H9 (cell line): ENCODE measurements around the gene DENND5B. TPM values are rescaled to one million over a fixed set of nuclear protein-coding genes. Genes with fewer than 3 reads are reported as not detected.
A peak's percentile ranks its signal among the peaks of the same experiment; 100 is the strongest.

Experiments used
- DNase-seq: peaks from one replicate; pipeline ENCODE4 v3.0.0-alpha.2; 2017
- H2AFZ ChIP-seq: one replicate; pipeline ENCODE4 v1.6.1; 2013; ENCODE audit warnings: mild to moderate bottlenecking, low read length, control low read depth, moderate library complexity
- H2AK5ac ChIP-seq: 2 replicates; pipeline ENCODE4 v1.6.1; 2013; ENCODE audit warnings: low read length, control low read depth, mixed read lengths; ENCODE audit not compliant: insufficient read length
- H2BK120ac ChIP-seq: one replicate; pipeline ENCODE4 v1.6.1; 2013; ENCODE audit warnings: low read depth, mild to moderate bottlenecking, low read length, control low read depth, inconsistent platforms; ENCODE audit not compliant: poor library complexity, severe bottlenecking
- H2BK12ac ChIP-seq: 2 replicates; pipeline ENCODE4 v1.6.1; 2013; ENCODE audit warnings: low read length, control low read depth, mixed read lengths, low read depth; ENCODE audit not compliant: insufficient read length
- H2BK15ac ChIP-seq: 2 replicates; pipeline ENCODE4 v1.6.1; 2013; ENCODE audit warnings: low read depth, low read length, control low read depth
- H2BK20ac ChIP-seq: one replicate; pipeline ENCODE4 v1.6.1; 2013; ENCODE audit warnings: low read depth, mild to moderate bottlenecking, low read length, control low read depth, inconsistent platforms; ENCODE audit not compliant: poor library complexity, severe bottlenecking
- H2BK5ac ChIP-seq: 2 replicates; pipeline ENCODE4 v1.6.1; 2013; ENCODE audit warnings: low read length, control low read depth, mixed read lengths; ENCODE audit not compliant: insufficient read length
- H3K14ac ChIP-seq: 2 replicates; pipeline ENCODE4 v1.6.1; 2013; ENCODE audit warnings: low read length, control low read depth; ENCODE audit not compliant: insufficient read depth
- H3K18ac ChIP-seq: 2 replicates; pipeline ENCODE4 v1.6.1; 2013; ENCODE audit warnings: low read depth, mild to moderate bottlenecking, mixed read lengths, low read length, control low read depth; ENCODE audit not compliant: insufficient read length
- H3K23ac ChIP-seq: 2 replicates; pipeline ENCODE4 v1.6.1; 2013; ENCODE audit warnings: low read length, control low read depth, mixed read lengths, low read depth; ENCODE audit not compliant: insufficient read length
- H3K23me2 ChIP-seq: 2 replicates; pipeline ENCODE4 v1.6.1; 2013; ENCODE audit warnings: low read depth, mild to moderate bottlenecking, mixed read lengths, low read length, control low read depth; ENCODE audit not compliant: insufficient read length, poor library complexity, severe bottlenecking
- H3K27ac ChIP-seq: 2 replicates; pipeline ENCODE4 v1.5.1; 2013; ENCODE audit warnings: low read length, control low read depth, mixed read lengths, low read depth; ENCODE audit not compliant: insufficient read length
- H3K27me3 ChIP-seq: 2 replicates; pipeline ENCODE4 v1.6.1; 2013; ENCODE audit warnings: low read length, control low read depth, inconsistent platforms; ENCODE audit not compliant: insufficient read depth
- H3K4ac ChIP-seq: 2 replicates; pipeline ENCODE4 v1.6.1; 2013; ENCODE audit warnings: low read depth, mild to moderate bottlenecking, control low read depth, inconsistent platforms, low read length, moderate library complexity
- H3K4me1 ChIP-seq: 2 replicates; pipeline ENCODE4 v1.6.1; 2013; ENCODE audit warnings: low read length, control low read depth, inconsistent platforms; ENCODE audit not compliant: insufficient read depth
- H3K4me2 ChIP-seq: 2 replicates; pipeline ENCODE4 v1.6.1; 2013; ENCODE audit warnings: low read length, control low read depth, mixed read lengths; ENCODE audit not compliant: insufficient read length, insufficient read depth
- H3K56ac ChIP-seq: 2 replicates; pipeline ENCODE4 v1.6.1; 2013; ENCODE audit warnings: low read depth, mild to moderate bottlenecking, mixed read lengths, low read length, control low read depth; ENCODE audit not compliant: insufficient read length
- H3K79me1 ChIP-seq: 2 replicates; pipeline ENCODE4 v1.6.1; 2013; ENCODE audit warnings: low read depth, mild to moderate bottlenecking, moderate library complexity, low read length, control low read depth, inconsistent platforms; ENCODE audit not compliant: insufficient read depth, poor library complexity, severe bottlenecking
- H3K79me2 ChIP-seq: 2 replicates; pipeline ENCODE4 v1.6.1; 2013; ENCODE audit warnings: low read length, control low read depth, inconsistent platforms; ENCODE audit not compliant: insufficient read depth
- H3K9ac ChIP-seq: 2 replicates; pipeline ENCODE4 v1.6.1; 2013; ENCODE audit warnings: low read length, control low read depth, mixed read lengths; ENCODE audit not compliant: insufficient read length; ENCODE audit errors: extremely low read depth
- H3K9me3 ChIP-seq: one replicate; pipeline ENCODE4 v1.6.1; 2013; ENCODE audit warnings: low read depth, low read length, inconsistent platforms; ENCODE audit not compliant: control insufficient read depth
- H3T11ph ChIP-seq: one replicate; pipeline ENCODE4 v1.6.1; 2013; ENCODE audit warnings: mild to moderate bottlenecking, low read length, control low read depth, inconsistent platforms
- H4K20me1 ChIP-seq: one replicate; pipeline ENCODE4 v1.6.1; 2013; ENCODE audit not compliant: control insufficient read depth, insufficient read length, insufficient read depth
- H4K5ac ChIP-seq: 2 replicates; pipeline ENCODE4 v1.6.1; 2013; ENCODE audit warnings: low read depth, mild to moderate bottlenecking, mixed read lengths, low read length, control low read depth; ENCODE audit not compliant: insufficient read length
- H4K8ac ChIP-seq: replicated peaks from 2 replicates; pipeline ENCODE4 v1.6.1; 2013; ENCODE audit warnings: low read length, control low read depth, mixed read lengths, low read depth; ENCODE audit not compliant: insufficient read length
- H4K91ac ChIP-seq: 2 replicates; pipeline ENCODE4 v1.6.1; 2013; ENCODE audit warnings: low read depth, mild to moderate bottlenecking, moderate library complexity, mixed read lengths, low read length, control low read depth; ENCODE audit not compliant: insufficient read length
- H3K27ac Mint-ChIP-seq, 3 experiments: 2 replicates in 2 of 3; 3 replicates in 1 of 3; pipeline ENCODE4 v1.8.0; 2020 to 2021; ENCODE audit warnings: mixed read lengths in 3 of 3, mild to moderate bottlenecking in 1 of 3, moderate library complexity in 1 of 3
- H3K27me3 Mint-ChIP-seq: 2 replicates; pipeline ENCODE4 v1.8.0; 2021; ENCODE audit warnings: low read depth, mild to moderate bottlenecking, moderate library complexity, mixed read lengths
- H3K36me3 Mint-ChIP-seq, 3 experiments: 2 replicates in 2 of 3; 3 replicates in 1 of 3; pipeline ENCODE4 v1.8.0; 2020 to 2021; ENCODE audit warnings: low read depth in 3 of 3, mixed read lengths in 3 of 3; ENCODE audit not compliant: insufficient read depth in 1 of 3
- H3K4me1 Mint-ChIP-seq, 2 experiments: 2 replicates each; pipeline ENCODE4 v1.8.0; 2020; ENCODE audit warnings: mixed read lengths in 2 of 2
- H3K4me3 Mint-ChIP-seq, 2 experiments: 2 replicates in 1 of 2; 3 replicates in 1 of 2; pipeline ENCODE4 v1.8.0; 2020 to 2021; ENCODE audit warnings: mild to moderate bottlenecking in 2 of 2, mixed read lengths in 2 of 2, moderate library complexity in 1 of 2
- H3K9me3 Mint-ChIP-seq, 2 experiments: 2 replicates in 1 of 2; 3 replicates in 1 of 2; pipeline ENCODE4 v1.8.0; 2020; ENCODE audit warnings: mild to moderate bottlenecking in 2 of 2, mixed read lengths in 2 of 2, moderate library complexity in 1 of 2
- WGBS: extraction: QIAGEN DNeasy Blood & Tissue Kit; methylation state at CpG from one replicate; pipeline ENCODE4 v1.1.7; 2013; ENCODE audit warnings: missing lambda C conversion rate, low lambda C conversion rate, mixed read lengths; ENCODE audit not compliant: insufficient read length; ENCODE audit errors: extremely low coverage; 5-methylcytosine and 5-hydroxymethylcytosine counted together
- total RNA-seq: library from RNA; stranded (reverse); gene quantifications from 2 replicates; pipeline ENCODE4 v1.2.1, GENCODE V29; 2021
- TF ChIP-seq, protein P1 (sequence below): fragments of 200-600 bp; sonication (generic); conservative IDR thresholded peaks from 3 replicates; pipeline ENCODE4 v1.8.0; 2021; ENCODE audit warnings: antibody characterized with exemption, mild to moderate bottlenecking

DENND5B gene
- total RNA-seq, 1 experiment from 2014 or later = 13.4 TPM

DNA sequence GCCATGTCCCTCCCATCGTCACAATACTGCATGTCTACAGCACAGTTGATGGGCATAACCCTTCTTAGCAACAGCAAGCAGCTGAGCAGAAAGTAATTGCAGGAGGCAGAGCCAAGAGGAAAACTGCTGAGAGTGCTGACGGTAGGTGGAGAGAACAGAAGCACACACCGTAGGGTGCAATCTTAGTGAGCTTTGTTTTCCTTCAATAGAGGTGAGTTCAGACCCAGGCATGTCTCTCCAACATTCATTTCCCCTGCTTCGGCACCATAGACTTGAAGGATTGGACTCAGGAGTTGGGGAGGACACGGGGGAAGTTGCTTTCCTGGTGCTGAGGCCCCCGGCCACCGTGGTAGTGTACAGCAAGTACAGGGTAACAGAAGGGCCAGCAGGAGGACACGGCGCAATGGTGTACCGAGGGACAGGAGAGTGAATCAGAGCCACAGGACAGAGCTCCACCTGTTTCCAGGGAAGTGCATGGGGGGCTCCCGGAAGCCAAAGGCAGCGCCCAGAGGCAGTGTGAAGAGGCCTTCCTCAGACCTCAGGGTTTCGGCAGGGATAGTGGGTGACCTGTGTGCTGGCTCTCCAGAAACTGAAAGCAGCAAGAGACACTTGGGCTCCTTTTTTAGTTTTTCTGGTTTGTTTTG is 228.7 kb downstream of the DENND5B start:
- H2BK15ac ChIP-seq = no peak overlapping the region
- no peak overlapping the region for H4K5ac ChIP-seq
- H3K79me1 ChIP-seq = no peaks in the 10 kb centered on the region
- peak overlapping the region; percentile 38 to 40 for H3K4me3 Mint-ChIP-seq
- no peaks in the 10 kb centered on the region for H3K27me3 Mint-ChIP-seq
- peak; percentile 76 for DNase-seq
- no peak overlapping the region for H2BK120ac ChIP-seq
- TF ChIP-seq, protein P1, sequence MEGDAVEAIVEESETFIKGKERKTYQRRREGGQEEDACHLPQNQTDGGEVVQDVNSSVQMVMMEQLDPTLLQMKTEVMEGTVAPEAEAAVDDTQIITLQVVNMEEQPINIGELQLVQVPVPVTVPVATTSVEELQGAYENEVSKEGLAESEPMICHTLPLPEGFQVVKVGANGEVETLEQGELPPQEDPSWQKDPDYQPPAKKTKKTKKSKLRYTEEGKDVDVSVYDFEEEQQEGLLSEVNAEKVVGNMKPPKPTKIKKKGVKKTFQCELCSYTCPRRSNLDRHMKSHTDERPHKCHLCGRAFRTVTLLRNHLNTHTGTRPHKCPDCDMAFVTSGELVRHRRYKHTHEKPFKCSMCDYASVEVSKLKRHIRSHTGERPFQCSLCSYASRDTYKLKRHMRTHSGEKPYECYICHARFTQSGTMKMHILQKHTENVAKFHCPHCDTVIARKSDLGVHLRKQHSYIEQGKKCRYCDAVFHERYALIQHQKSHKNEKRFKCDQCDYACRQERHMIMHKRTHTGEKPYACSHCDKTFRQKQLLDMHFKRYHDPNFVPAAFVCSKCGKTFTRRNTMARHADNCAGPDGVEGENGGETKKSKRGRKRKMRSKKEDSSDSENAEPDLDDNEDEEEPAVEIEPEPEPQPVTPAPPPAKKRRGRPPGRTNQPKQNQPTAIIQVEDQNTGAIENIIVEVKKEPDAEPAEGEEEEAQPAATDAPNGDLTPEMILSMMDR = no peak; the same call in 2 of the 3 replicates
- no peak overlapping the region for H3K14ac ChIP-seq
- peak overlapping the region; percentile 0 for H3K4me2 ChIP-seq
- no peaks in the 10 kb centered on the region for H3K79me2 ChIP-seq
- H3K4me1 ChIP-seq = peaks cover 5% of the 10 kb centered on the region; the same call in 1 of the 2 replicates
- no peak overlapping the region for H2BK5ac ChIP-seq
- no peak overlapping the region for H3K23ac ChIP-seq
- peak overlapping the region; percentile 61 for H3K18ac ChIP-seq
- no peak overlapping the region for H2AK5ac ChIP-seq
- H2BK12ac ChIP-seq = no peak overlapping the region
- H3K36me3 Mint-ChIP-seq = peaks cover 0 to 4% (median 0%) of the 10 kb centered on the region in 3 experiments; a peak in 1 of 7 replicates
- no peak overlapping the region for H3K4ac ChIP-seq
- H3K4me1 Mint-ChIP-seq = peaks cover 40 to 43% of the 10 kb centered on the region in 2 experiments
- no peaks in the 10 kb centered on the region for H3K9me3 ChIP-seq
- no peak overlapping the region for H3K27ac ChIP-seq
- H2AFZ ChIP-seq = no peak overlapping the region
- no peaks in the 10 kb centered on the region for H3K27me3 ChIP-seq
- H3K23me2 ChIP-seq = no peaks in the 10 kb centered on the region
- H2BK20ac ChIP-seq = no peak overlapping the region
- peak overlapping the region; percentile 93 to 99 (median 99) for H3K27ac Mint-ChIP-seq
- H3T11ph ChIP-seq = no peak overlapping the region
- H4K91ac ChIP-seq = no peak overlapping the region
- WGBS = no CpG with 5 or more reads among the region's 13 CpGs
- H3K9me3 Mint-ChIP-seq = no peaks in the 10 kb centered on the region
- H3K9ac ChIP-seq = no peak overlapping the region
- no peak overlapping the region for H3K56ac ChIP-seq
- H4K20me1 ChIP-seq = no peaks in the 10 kb centered on the region
- no peak overlapping the region for H4K8ac ChIP-seq
